SK-N-DZ (cell line): Measurements from ENCODE around the gene MEGF9.
A peak's percentile ranks its signal among the peaks of the same experiment; 100 is the strongest.

Experiments used
- DNase-seq: peaks from one replicate; pipeline ENCODE4 v3.0.0-alpha.2; 2015; ENCODE audit warnings: low spot score

MEGF9 gene

GRCh38 chr9:120625222-120625621, 89.0 kb downstream of the MEGF9 start:
- DNase-seq: no peak

- no peak for DNase-seq
These were observed 91.5 kb downstream of the MEGF9 start for GRCh38 chr9:120622790-120623189.

GRCh38 chr9:120621941-120622340, 92.3 kb downstream of the MEGF9 start:
- no peak for DNase-seq

DNA sequence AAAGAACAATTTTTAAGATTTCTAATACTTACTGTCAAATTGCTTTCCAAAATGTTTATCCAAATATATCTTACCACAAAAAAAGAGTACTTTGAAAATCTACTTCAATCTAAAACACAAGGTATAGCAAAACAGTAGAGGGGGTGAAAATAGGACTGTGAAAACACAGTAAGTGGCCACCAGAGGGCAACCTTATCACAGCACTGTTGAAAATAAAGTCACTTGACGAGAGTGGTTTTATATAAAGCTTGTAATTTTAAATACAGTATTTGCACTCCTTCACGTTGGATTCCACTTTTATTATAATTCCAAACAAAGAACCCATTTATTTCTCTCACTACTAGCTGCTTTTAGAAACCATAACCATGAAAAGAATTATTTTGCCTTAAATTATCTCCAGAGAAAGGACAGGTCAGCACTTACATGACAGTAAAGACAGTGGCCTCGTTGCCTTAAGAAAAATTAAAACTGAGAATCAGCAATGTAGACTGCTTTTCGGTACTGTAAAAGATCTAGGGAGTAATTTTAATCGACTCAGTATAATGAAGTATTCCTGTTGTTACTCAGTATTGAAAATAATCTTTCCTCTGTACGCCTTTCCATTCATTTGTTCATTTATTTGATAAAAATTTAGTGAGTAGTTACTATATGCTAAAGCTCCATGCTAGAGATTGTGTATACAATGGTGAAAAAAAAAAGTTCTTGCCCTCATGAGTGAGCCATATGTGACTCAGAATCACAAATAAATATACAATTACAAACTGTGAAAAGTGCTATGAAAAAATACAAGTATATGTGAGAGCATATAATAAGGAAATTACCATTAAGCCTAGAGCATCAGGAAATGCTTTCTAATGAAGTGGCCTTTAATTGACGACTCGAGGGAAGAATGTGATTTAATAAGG, 94.3 kb downstream of the MEGF9 start:
- peak; percentile 54 for DNase-seq

DNA sequence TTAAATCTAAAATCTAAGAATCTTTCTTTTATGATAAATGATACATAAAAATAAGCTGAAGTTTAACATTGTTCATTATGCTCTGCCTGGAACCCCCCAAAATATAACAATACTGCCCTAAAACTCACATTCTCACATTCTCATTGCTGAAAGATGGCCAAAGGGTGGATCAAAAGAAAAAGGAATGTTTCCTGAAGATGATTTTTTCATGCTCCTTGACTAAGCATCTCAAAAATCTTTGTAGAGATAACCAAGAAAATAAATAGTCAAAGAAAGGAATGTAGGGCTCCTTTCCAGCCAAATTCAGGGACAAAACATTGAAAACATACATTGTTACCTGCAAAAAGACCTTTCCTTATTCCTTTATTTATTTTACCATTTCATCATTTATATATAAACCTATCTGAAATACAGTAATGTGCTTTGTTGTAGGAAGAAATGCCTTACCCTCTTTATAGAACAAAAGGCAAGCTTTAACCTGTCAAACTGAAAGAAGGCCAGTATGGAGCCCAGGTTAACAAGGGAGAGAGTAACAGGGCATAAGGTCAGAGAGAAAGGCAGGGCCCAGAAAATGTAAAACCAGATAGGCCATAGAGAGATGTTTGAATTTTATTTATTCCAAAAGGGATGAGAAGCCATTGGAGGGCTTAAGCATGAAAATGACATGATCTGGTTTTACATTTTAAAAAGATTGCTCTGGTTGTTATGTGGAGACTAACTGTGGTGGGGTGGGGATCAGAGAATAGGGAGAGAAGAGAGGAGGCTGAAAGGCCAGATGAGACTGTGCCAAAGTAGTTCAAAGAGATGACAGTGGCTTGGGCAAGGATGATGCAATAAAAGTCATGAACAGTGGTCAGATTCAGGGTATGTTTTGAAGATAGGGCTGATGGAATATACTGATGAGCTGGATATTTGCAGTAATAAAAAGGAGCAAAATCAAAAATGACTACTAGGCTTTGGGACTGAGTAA, 97.0 kb downstream of the MEGF9 start:
- DNase-seq: no peak

GRCh38 chr9:120612218-120612617, 102.1 kb downstream of the MEGF9 start:
- no peak for DNase-seq

GRCh38 chr9:120611690-120612068, 102.6 kb downstream of the MEGF9 start:
- no peak for DNase-seq

GRCh38 chr9:120610975-120611689, 103.1 kb downstream of the MEGF9 start:
- DNase-seq: no peak

DNA sequence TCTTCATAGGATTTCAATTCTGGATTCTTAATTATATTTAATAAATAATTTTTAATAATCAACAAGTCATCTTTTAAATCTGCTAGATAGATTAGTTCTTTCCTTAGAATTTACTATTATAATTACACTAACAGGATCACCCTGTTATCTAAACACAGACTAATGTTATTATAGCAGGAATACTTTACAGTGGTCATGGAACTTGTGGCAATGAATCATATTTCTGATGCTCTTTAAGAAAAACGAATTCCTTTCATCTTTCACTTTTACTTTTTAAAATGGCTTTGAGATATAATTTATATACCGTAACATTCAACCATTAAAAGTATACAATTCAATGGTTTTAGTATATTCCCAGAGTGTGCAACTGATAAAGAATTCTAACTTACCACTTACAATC, 104.6 kb downstream of the MEGF9 start:
- DNase-seq: no peak

DNA sequence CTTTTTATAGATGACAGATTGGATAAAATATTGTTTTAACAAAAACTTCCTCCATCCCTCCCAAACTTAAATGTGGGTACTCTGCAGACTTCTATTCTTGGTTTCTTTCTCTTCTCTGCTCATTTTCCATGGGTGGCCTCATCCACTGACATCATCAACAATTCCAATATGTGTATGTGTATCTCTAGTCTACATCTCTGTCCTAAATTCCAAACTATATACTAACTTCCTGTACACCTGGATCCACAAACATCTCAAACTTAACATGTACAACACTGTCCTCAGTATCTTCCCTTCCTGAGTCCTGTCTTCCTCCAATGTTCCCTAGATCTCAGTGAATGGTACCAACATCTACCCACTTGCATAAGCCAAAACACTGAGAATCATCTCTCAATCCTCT, 105.8 kb downstream of the MEGF9 start:
- no peak for DNase-seq

GRCh38 chr9:120603591-120603990, 110.7 kb downstream of the MEGF9 start:
- DNase-seq: no peak

DNA sequence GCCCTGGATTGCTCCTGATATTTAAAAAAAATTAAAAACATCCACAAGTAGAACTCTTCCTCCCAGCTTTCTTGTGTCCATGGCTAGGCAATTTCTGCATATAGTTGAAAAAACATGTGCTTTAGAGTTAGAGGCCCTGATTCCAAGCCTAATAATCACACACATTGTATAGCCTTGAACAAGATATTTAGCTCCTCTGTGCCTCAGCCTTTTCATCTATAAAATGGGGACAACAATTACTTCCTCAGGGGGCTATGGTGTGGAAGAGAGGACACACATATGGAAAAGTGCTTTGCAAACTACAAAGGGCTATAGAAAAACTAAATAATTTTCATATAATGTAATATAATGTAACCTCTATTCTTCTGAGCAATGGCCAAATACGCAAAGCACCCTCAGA, 111.3 kb downstream of the MEGF9 start:
- no peak for DNase-seq

DNA sequence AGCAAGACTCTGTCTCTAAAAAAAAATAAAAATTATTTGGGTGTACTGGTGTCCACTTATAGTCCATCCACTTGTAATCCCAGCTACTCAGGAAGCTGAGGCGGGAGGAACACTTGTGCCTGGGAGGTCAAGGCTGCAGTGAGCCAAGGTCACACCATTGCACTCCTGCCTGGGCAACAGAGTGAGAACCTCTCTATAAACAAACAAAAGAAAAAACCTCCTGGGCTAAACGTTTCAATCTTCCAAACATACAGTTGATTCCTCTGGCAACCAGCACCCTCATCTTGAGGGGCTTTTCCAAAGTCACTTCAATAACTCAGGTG, 120.4 kb downstream of the MEGF9 start:
- no peak for DNase-seq

GRCh38 chr9:120593250-120593954, 120.9 kb downstream of the MEGF9 start:
- DNase-seq: no peak

DNA sequence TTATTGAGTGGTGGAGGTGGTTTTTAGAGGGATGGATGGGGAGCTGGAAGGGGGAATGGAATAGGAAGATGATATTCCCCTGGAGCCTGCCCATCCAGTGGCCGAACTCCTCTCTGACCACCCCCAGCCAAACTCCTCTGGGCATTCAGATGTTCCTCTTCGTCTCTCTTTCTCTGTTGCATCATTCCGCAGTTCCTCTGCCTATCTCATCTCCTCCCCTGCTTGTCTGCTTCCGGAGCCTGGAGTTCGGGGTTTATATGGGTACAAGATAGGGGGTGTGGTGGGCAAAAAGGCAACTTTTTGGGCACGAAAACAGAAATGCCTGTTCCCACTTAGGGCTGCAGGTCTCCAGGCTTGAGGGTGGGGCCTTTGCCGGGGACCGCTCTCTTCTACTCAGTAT, 122.1 kb downstream of the MEGF9 start:
- no peak for DNase-seq

- DNase-seq: peak; percentile 44
These were observed 126.9 kb downstream of the MEGF9 start for GRCh38 chr9:120587328-120587727.

- peak; percentile 17 for DNase-seq
These were observed 130.3 kb downstream of the MEGF9 start for GRCh38 chr9:120583958-120584369.

DNA sequence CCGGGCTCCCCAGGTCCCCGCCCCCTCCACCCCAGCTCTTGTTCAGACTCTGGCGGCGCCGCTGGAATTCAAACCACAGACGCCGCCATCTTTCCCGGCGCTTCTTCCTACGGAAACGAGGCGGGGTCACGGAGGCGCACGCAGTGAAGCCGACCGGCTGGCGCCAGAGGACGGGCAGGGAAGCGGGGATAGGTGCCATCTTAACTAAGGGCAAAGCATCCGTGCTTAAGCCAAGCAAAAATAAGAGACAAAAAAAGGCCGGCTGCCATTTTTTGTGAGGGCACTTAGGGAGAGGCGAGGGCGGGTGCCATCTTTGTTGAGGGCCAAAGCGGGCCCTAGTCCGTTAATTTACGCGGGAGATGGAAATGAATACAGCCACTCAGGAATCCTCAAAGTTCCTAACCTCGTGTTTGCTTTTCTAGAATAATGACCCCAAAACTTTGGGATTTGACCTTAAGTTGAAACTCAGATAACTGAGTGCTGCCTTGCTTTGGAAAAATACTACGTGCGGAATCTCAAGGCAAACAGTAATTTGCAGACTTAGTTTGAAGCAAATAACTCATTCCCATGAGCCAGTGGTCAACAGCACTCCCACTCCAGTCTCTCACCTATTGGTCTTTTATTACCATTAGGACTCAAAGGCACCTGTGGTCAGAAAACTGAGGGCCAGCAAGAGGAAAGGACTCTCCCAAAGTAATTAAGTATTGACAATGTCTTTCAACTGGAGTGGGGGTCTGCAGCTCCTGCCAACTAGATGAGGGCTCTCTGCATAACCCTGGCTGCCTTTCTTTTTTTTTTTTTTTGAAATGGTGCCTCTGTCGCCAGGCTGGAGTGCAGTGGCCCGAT, 134.0 kb downstream of the MEGF9 start, which contains the start of gene CDK5RAP2:
CDK5RAP2 (minus strand) TSS at position 117 of the 846 bp plus-strand sequence. CDS start 189 bp downstream, outside the sequence.
- DNase-seq: peak; percentile 99

GRCh38 chr9:120579139-120580050, 134.9 kb downstream of the MEGF9 start:
- DNase-seq: peak; percentile 11
